ENCODE measurements around the gene WDR6.
A peak's percentile ranks its signal among the peaks of the same experiment; 100 is the strongest.

The WDR6 gene

GRCh38 chr3:49017971-49018706 is 10.9 kb downstream of the WDR6 start, which contains the start of gene DALRD3:
Gene DALRD3, minus strand, starts transcription at chr3:49018580. Its CDS starts 16 bp downstream, at chr3:49018564.
- H3K9me3 ChIP-seq (ENCODE audit: control insufficient read depth in 1 of 2, low read length in 2 of 2) = no peaks in the 10 kb centered on the region
- peaks cover 9 to 35% of the 10 kb centered on the region in 2 donors for H3K4me1 ChIP-seq (ENCODE audit: control insufficient read depth in 1 of 2, insufficient read depth in 2 of 2, low read length in 2 of 2)
- H3K27me3 ChIP-seq (ENCODE audit: low read depth, low read length) = no peaks in the 10 kb centered on the region
- H3K4me3 ChIP-seq (ENCODE audit: low read depth in 1 of 2, low read length in 2 of 2) = peak within 1 kb of the TSS; percentile 72 to 88
- peaks cover 26 to 33% of the 10 kb centered on the region in 2 donors for H3K36me3 ChIP-seq (ENCODE audit: control insufficient read depth in 1 of 2, insufficient read depth in 2 of 2, low read length in 2 of 2)
- peak within 1 kb of the TSS; percentile 82 for H3K27ac ChIP-seq (ENCODE audit: low read length)

GRCh38 chr3:49018707-49019006 is 11.5 kb downstream of the WDR6 start:
- peak overlapping the region; percentile 72 to 88 for H3K4me3 ChIP-seq (ENCODE audit: low read depth in 1 of 2, low read length in 2 of 2)
- no peaks in the 10 kb centered on the region for H3K27me3 ChIP-seq (ENCODE audit: low read depth, low read length)
- peak overlapping the region; percentile 82 for H3K27ac ChIP-seq (ENCODE audit: low read length)
- peaks cover 10 to 40% of the 10 kb centered on the region in 2 donors for H3K4me1 ChIP-seq (ENCODE audit: control insufficient read depth in 1 of 2, insufficient read depth in 2 of 2, low read length in 2 of 2)
- H3K9me3 ChIP-seq (ENCODE audit: control insufficient read depth in 1 of 2, low read length in 2 of 2) = no peaks in the 10 kb centered on the region
- peaks cover 29 to 34% of the 10 kb centered on the region in 2 donors for H3K36me3 ChIP-seq (ENCODE audit: control insufficient read depth in 1 of 2, insufficient read depth in 2 of 2, low read length in 2 of 2)

- no peaks in the 10 kb centered on the region for H3K27me3 ChIP-seq (ENCODE audit: low read depth, low read length)
- H3K4me3 ChIP-seq (ENCODE audit: low read depth in 1 of 2, low read length in 2 of 2) = peak overlapping the region; percentile 90 to 92
- H3K9me3 ChIP-seq (ENCODE audit: control insufficient read depth in 1 of 2, low read length in 2 of 2) = no peaks in the 10 kb centered on the region
- H3K4me1 ChIP-seq (ENCODE audit: control insufficient read depth in 1 of 2, insufficient read depth in 2 of 2, low read length in 2 of 2) = peaks cover 10 to 42% of the 10 kb centered on the region in 2 donors
- H3K36me3 ChIP-seq (ENCODE audit: control insufficient read depth in 1 of 2, insufficient read depth in 2 of 2, low read length in 2 of 2) = peaks cover 34% of the 10 kb centered on the region in 2 donors
- H3K27ac ChIP-seq (ENCODE audit: low read length) = peak overlapping the region; percentile 94
Measured at GRCh38 chr3:49019941-49020329, 12.7 kb downstream of the WDR6 start.

- H3K9me3 ChIP-seq (ENCODE audit: control insufficient read depth in 1 of 2, low read length in 2 of 2) = no peaks in the 10 kb centered on the region
- peaks cover 10 to 42% of the 10 kb centered on the region in 2 donors for H3K4me1 ChIP-seq (ENCODE audit: control insufficient read depth in 1 of 2, insufficient read depth in 2 of 2, low read length in 2 of 2)
- H3K36me3 ChIP-seq (ENCODE audit: control insufficient read depth in 1 of 2, insufficient read depth in 2 of 2, low read length in 2 of 2) = peaks cover 34% of the 10 kb centered on the region in 2 donors
- H3K27ac ChIP-seq (ENCODE audit: low read length) = peak overlapping the region; percentile 94
- no peaks in the 10 kb centered on the region for H3K27me3 ChIP-seq (ENCODE audit: low read depth, low read length)
- H3K4me3 ChIP-seq (ENCODE audit: low read depth in 1 of 2, low read length in 2 of 2) = peak overlapping the region; percentile 90 to 92
Measured at GRCh38 chr3:49020330-49021212, 13.4 kb downstream of the WDR6 start.

DNA sequence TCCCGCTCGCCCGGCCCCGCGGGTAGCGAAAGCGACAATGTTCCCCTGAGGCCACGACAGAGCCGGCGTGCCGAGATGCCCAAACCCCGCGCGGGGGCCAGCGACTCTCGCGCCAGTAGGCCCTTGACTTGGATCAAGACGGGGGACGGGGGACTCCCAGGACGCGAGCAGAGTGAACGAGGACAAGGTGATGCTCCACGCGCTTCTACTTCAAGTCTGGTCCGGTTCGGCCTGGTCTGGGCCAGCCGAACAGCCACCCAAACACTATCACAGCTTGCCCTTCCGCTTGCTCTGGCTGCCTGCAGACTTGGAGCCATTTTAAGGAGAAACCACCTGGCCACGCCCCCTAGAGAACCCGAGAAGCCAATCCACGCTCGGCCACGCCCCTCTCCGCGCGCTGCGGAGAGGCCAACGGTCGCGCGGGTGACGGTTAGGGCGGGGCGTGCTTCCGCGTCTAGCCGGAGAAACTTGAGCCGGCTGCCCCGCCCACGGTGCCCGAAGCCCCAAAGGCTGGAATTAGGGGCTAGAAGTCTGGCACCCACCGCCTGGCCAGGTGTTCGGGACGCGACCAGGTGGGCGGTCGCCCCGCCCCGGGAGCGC is 14.1 kb downstream of the WDR6 start:
- Histone ChIP-seq H3K9me3 (ENCODE audit: control insufficient read depth in 1 of 2, low read length in 2 of 2) (no peaks in the 10 kb centered on the region), H3K27me3 (ENCODE audit: low read depth, low read length) (no peaks in the 10 kb centered on the region), H3K36me3 (ENCODE audit: control insufficient read depth in 1 of 2, insufficient read depth in 2 of 2, low read length in 2 of 2) (peaks cover 33 to 34% of the 10 kb centered on the region in 2 donors), H3K4me1 (ENCODE audit: control insufficient read depth in 1 of 2, insufficient read depth in 2 of 2, low read length in 2 of 2) (peaks cover 10 to 42% of the 10 kb centered on the region in 2 donors), H3K27ac (ENCODE audit: low read length) (peak overlapping the region; percentile 94), H3K4me3 (ENCODE audit: low read depth in 1 of 2, low read length in 2 of 2) (peak overlapping the region; percentile 90 to 92)

- peaks cover 34 to 35% of the 10 kb centered on the region in 2 donors for H3K36me3 ChIP-seq (ENCODE audit: control insufficient read depth in 1 of 2, insufficient read depth in 2 of 2, low read length in 2 of 2)
- H3K4me1 ChIP-seq (ENCODE audit: control insufficient read depth in 1 of 2, insufficient read depth in 2 of 2, low read length in 2 of 2) = peaks cover 10 to 42% of the 10 kb centered on the region in 2 donors
- no peaks in the 10 kb centered on the region for H3K9me3 ChIP-seq (ENCODE audit: control insufficient read depth in 1 of 2, low read length in 2 of 2)
- H3K27ac ChIP-seq (ENCODE audit: low read length) = peak within 1 kb of the TSS; percentile 94
- peak within 1 kb of the TSS; percentile 90 to 92 for H3K4me3 ChIP-seq (ENCODE audit: low read depth in 1 of 2, low read length in 2 of 2)
- H3K27me3 ChIP-seq (ENCODE audit: low read depth, low read length) = no peaks in the 10 kb centered on the region
Measured at GRCh38 chr3:49021813-49022687, 14.9 kb downstream of the WDR6 start, which contains the start of gene NDUFAF3. Gene NDUFAF3, plus strand, starts transcription at chr3:49022121. Its CDS starts 24 bp downstream, at chr3:49022145.

GRCh38 chr3:49022688-49023171 is 15.5 kb downstream of the WDR6 start:
- Histone ChIP-seq H3K27me3 (ENCODE audit: low read depth, low read length) (no peaks in the 10 kb centered on the region), H3K9me3 (ENCODE audit: control insufficient read depth in 1 of 2, low read length in 2 of 2) (no peaks in the 10 kb centered on the region), H3K4me3 (ENCODE audit: low read depth in 1 of 2, low read length in 2 of 2) (peak overlapping the region; percentile 90 to 92), H3K4me1 (ENCODE audit: control insufficient read depth in 1 of 2, insufficient read depth in 2 of 2, low read length in 2 of 2) (peaks cover 7 to 35% of the 10 kb centered on the region in 2 donors), H3K27ac (ENCODE audit: low read length) (peak overlapping the region; percentile 94), H3K36me3 (ENCODE audit: control insufficient read depth in 1 of 2, insufficient read depth in 2 of 2, low read length in 2 of 2) (peaks cover 34 to 35% of the 10 kb centered on the region in 2 donors)

DNA sequence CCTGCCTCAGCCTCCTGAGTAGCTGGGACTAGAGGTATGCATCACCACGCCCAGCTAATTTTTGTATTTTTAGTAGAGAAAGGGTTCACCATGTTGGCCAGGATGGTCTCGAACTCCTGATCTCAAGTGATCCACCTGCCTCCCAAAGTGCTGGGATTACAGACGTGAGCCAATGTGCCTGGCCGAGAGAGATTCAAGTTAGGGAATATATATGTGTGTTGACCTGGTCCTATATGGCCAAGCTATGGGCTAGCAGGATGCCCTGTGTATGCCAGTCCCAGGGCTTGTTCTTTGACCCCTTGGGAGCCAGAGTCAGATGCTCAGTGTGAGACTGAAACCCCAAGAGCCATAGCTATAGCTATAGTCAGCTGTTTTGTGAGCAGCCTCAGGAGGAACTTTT is 16.6 kb downstream of the WDR6 start:
- Histone ChIP-seq H3K27ac (ENCODE audit: low read length) (no peak overlapping the region), H3K9me3 (ENCODE audit: control insufficient read depth in 1 of 2, low read length in 2 of 2) (no peaks in the 10 kb centered on the region), H3K36me3 (ENCODE audit: control insufficient read depth in 1 of 2, insufficient read depth in 2 of 2, low read length in 2 of 2) (peaks cover 34 to 35% of the 10 kb centered on the region in 2 donors), H3K4me3 (ENCODE audit: low read depth in 1 of 2, low read length in 2 of 2) (no peak overlapping the region), H3K4me1 (ENCODE audit: control insufficient read depth in 1 of 2, insufficient read depth in 2 of 2, low read length in 2 of 2) (peaks cover 17 to 41% of the 10 kb centered on the region in 2 donors), H3K27me3 (ENCODE audit: low read depth, low read length) (no peaks in the 10 kb centered on the region)

DNA sequence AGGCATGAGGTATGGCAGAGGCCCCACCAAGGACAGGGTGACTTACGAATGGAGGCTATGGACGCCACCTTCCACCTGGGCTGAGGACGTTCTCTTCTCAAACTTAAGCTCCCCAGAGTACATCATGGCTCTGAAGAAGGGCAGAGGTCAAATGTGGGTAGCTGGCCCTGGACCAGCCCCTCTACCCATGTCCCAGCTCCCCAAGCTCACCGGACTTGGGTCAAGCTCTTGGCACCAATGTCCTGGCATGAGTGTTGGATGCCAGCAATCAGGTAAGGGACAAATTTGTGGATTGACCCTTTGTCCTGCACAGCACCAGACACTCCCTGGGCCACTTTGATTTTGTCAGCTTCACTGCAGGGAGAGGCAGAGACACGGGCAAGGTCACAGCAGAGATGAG is 17.3 kb downstream of the WDR6 start:
- no peaks in the 10 kb centered on the region for H3K9me3 ChIP-seq (ENCODE audit: control insufficient read depth in 1 of 2, low read length in 2 of 2)
- H3K4me1 ChIP-seq (ENCODE audit: control insufficient read depth in 1 of 2, insufficient read depth in 2 of 2, low read length in 2 of 2) = peaks cover 18 to 37% of the 10 kb centered on the region in 2 donors
- no peak overlapping the region for H3K27ac ChIP-seq (ENCODE audit: low read length)
- H3K27me3 ChIP-seq (ENCODE audit: low read depth, low read length) = no peaks in the 10 kb centered on the region
- peaks cover 34 to 35% of the 10 kb centered on the region in 2 donors for H3K36me3 ChIP-seq (ENCODE audit: control insufficient read depth in 1 of 2, insufficient read depth in 2 of 2, low read length in 2 of 2)
- H3K4me3 ChIP-seq (ENCODE audit: low read depth in 1 of 2, low read length in 2 of 2) = no peak overlapping the region

DNA sequence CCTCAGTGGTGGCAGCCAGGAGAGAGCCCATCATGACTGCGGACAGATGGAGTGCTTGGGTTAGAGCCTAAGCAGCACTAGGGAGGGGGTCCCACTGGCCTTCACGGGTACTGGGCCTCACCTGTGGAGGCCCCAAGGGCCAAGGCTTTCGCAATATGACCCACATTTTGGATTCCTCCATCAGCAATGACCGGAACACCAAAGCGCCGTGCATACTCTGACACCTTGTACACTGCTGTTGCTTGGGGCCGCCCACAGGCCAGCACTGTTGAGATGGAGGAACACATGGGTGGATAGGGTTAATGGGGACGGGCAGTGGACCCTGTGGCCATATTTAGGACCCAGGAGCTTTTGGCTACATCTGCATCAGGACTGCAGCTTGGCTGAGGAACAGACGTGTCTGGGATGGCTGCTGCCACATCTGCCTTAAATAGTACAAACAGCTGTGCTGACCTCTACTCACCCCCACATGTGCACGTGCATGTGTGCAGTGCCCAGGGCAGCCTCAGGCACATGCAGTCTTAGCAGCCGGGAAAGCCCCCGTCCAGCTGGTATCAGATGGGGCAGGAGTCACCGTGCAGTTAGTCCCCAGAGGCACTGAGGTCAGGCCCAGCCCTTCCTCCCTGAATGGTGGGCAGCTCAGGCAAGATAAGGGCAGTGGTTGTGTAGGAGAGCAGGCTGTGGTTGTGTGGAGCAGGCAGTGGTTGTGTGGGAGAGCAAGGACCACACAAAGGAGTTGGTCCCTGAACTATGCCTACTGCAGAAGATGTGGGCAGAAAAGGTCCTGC is 18.0 kb downstream of the WDR6 start:
- Histone ChIP-seq H3K36me3 (ENCODE audit: control insufficient read depth in 1 of 2, insufficient read depth in 2 of 2, low read length in 2 of 2) (peaks cover 34 to 36% of the 10 kb centered on the region in 2 donors), H3K27ac (ENCODE audit: low read length) (no peak overlapping the region), H3K9me3 (ENCODE audit: control insufficient read depth in 1 of 2, low read length in 2 of 2) (no peaks in the 10 kb centered on the region), H3K4me3 (ENCODE audit: low read depth in 1 of 2, low read length in 2 of 2) (no peak overlapping the region), H3K27me3 (ENCODE audit: low read depth, low read length) (no peaks in the 10 kb centered on the region), H3K4me1 (ENCODE audit: control insufficient read depth in 1 of 2, insufficient read depth in 2 of 2, low read length in 2 of 2) (peaks cover 18 to 30% of the 10 kb centered on the region in 2 donors)
